T-cell (primary cell): ENCODE results near the gene RERG. TPM values are rescaled to one million over a fixed set of nuclear protein-coding genes. Genes with fewer than 3 reads are reported as not detected.
"Not testable (repeated sequence)": the region's sequence is repeated elsewhere in the genome, so short reads cannot be mapped to it uniquely, and the experiment has no call there.

Source experiments
- ATAC-seq, 4 experiments: fragments of 200-7000 bp in 3 of 4; fragments of 150-1000 bp in 1 of 4; cut with Tn5 transposase; replicated peaks in 1 of 4; 1 replicate in 3 of 4; 2 replicates in 1 of 4; pipeline ENCODE4 v1.10.0; 2021; ENCODE audit warnings: moderate library complexity in 3 of 4, mild to moderate bottlenecking in 2 of 4, moderate number of reproducible peaks in 1 of 4
- CTCF ChIA-PET, 2 donors: fragments of 300-600 bp; sonication (Branson Sonifier 250); formaldehyde crosslinking; loops; one replicate each; lab custom pipeline; 2022; ENCODE audit warnings: antibody characterized with exemption in 2 of 2; lab: Charles Lee
- POLR2A ChIA-PET, 2 donors: fragments of 300-600 bp; sonication (Branson Sonifier 250); formaldehyde crosslinking; loops; one replicate each; lab custom pipeline; 2022; ENCODE audit warnings: antibody characterized with exemption in 2 of 2; lab: Charles Lee
- DNase-seq, 35 experiments: peaks; one replicate each; pipeline versions ENCODE4 v3.0.0 to v3.0.0-alpha.2; 2013 to 2023
- H3K27ac ChIP-seq: one replicate; pipeline ENCODE4 v1.5.1; 2013; ENCODE audit warnings: low read length
- H3K27me3 ChIP-seq, 2 experiments: replicated peaks in 1 of 2; 1 replicate in 1 of 2; 2 replicates in 1 of 2; pipeline versions ENCODE4 v1.6.1 to v1.7.0; 2013; ENCODE audit warnings: low read length in 1 of 2, mixed read lengths in 1 of 2; ENCODE audit not compliant: control insufficient read depth in 2 of 2, insufficient read depth in 2 of 2; ENCODE audit errors: extremely low read depth in 1 of 2
- H3K36me3 ChIP-seq, 2 donors: 1 replicate in 1 of 2; 2 replicates in 1 of 2; pipeline versions ENCODE4 v1.6.1 to v1.7.0; 2013; ENCODE audit warnings: low read length in 1 of 2; ENCODE audit not compliant: control insufficient read depth in 2 of 2, insufficient read depth in 1 of 2; ENCODE audit errors: extremely low read depth in 1 of 2
- H3K4me1 ChIP-seq, 2 experiments: 1 replicate in 1 of 2; 2 replicates in 1 of 2; pipeline versions ENCODE4 v1.6.1 to v1.7.0; 2013; ENCODE audit warnings: low read length in 2 of 2, mixed read lengths in 1 of 2; ENCODE audit not compliant: insufficient read depth in 2 of 2, control insufficient read depth in 1 of 2; ENCODE audit errors: extremely low read depth in 1 of 2
- H3K4me3 ChIP-seq, 2 donors: 1 replicate in 1 of 2; 2 replicates in 1 of 2; pipeline versions ENCODE4 v1.5.1 to v1.7.0; 2013; ENCODE audit warnings: mild to moderate bottlenecking in 2 of 2, low read length in 1 of 2, moderate library complexity in 1 of 2; ENCODE audit not compliant: control insufficient read depth in 1 of 2; ENCODE audit errors: extremely low read depth in 1 of 2
- H3K9me3 ChIP-seq: 2 replicates; pipeline ENCODE4 v1.7.0; 2013
- H3K27ac Mint-ChIP-seq, 2 donors: one replicate each; pipeline ENCODE4 v1.8.0; 2020 to 2021; ENCODE audit warnings: mild to moderate bottlenecking in 2 of 2, mixed read lengths in 2 of 2
- H3K27me3 Mint-ChIP-seq, 2 donors: one replicate each; pipeline ENCODE4 v1.8.0; 2021 to 2022; ENCODE audit warnings: mixed read lengths in 2 of 2
- H3K36me3 Mint-ChIP-seq: one replicate; pipeline ENCODE4 v1.8.0; 2021; ENCODE audit warnings: mixed read lengths
- H3K4me1 Mint-ChIP-seq, 3 donors: one replicate each; pipeline ENCODE4 v1.8.0; 2020 to 2022; ENCODE audit warnings: mixed read lengths in 3 of 3, mild to moderate bottlenecking in 1 of 3
- H3K4me3 Mint-ChIP-seq, 3 donors: one replicate each; pipeline ENCODE4 v1.8.0; 2020 to 2022; ENCODE audit warnings: mild to moderate bottlenecking in 3 of 3, mixed read lengths in 3 of 3, moderate library complexity in 3 of 3
- H3K9me3 Mint-ChIP-seq, 3 donors: one replicate each; pipeline ENCODE4 v1.8.0; 2020 to 2022; ENCODE audit warnings: mixed read lengths in 3 of 3
- WGBS: methylation state at CpG from one replicate; pipeline ENCODE4 v1.1.5; 2013; ENCODE audit warnings: missing lambda C conversion rate; ENCODE audit not compliant: insufficient coverage; 5-methylcytosine and 5-hydroxymethylcytosine counted together
- total RNA-seq, 35 experiments: library from RNA in 6 of 35; stranded (reverse) in 6 of 35; fragments of 120-200 nt in 1 of 35; gene quantifications; one replicate each; pipeline versions ENCODE4 v1.2.1 to v1.2.4 and lab custom pipeline; 2013 to 2026

The RERG gene
- total RNA-seq, 5 donors from 2014 or later (not counting 1 experiment from before 2014, with no cell fraction given): 0.20 to 0.60 TPM; not detected in 3

DNA sequence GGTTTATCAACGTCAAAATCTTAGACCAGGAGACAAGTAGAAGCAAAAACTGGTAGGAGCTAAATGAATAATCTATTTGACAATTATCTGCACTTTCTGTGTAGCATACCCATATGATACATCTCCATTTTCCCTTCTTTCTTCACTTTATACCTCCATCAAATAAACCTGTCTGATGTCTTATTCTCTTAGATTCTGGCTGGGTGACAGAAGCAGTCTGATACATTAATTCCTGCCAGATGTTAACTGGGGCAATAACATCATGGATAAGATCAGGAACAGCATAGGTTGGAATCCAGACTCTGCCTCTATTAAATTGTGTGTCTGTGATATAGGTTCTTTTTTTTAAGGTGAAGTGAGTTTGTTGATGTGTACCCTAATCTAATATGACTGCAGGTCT is 11.7 kb upstream of the RERG start:
- peaks cover 0 to 3% of the 10 kb centered on the region in 2 experiments for H3K27me3 ChIP-seq
- no CpG with 5 or more reads among the region's 1 CpG for WGBS
- no peak overlapping the region for H3K4me3 ChIP-seq
- Mint-ChIP-seq H3K27me3 (peaks cover 22 to 25% of the 10 kb centered on the region in 2 donors), H3K27ac (no peak overlapping the region), H3K4me3 (no peak overlapping the region), H3K36me3 (no peaks in the 10 kb centered on the region), H3K4me1 (no peaks in the 10 kb centered on the region), H3K9me3 (no peaks in the 10 kb centered on the region)
- ChIA-PET CTCF (interaction anchor here (0.6 to 4.1 kb wide), 2 partner anchors 13 to 43 kb away, joined by 3 to 16 read pairs; partner anchors contain the start of gene RERG (in 1 of the 2)), POLR2A (no interaction called here)
- DNase-seq (no peak), ATAC-seq (no peak)
- no peaks in the 10 kb centered on the region for H3K9me3 ChIP-seq
- H3K4me1 ChIP-seq: no peaks in the 10 kb centered on the region
- no peak overlapping the region for H3K27ac ChIP-seq
- H3K36me3 ChIP-seq: no peaks in the 10 kb centered on the region

DNA sequence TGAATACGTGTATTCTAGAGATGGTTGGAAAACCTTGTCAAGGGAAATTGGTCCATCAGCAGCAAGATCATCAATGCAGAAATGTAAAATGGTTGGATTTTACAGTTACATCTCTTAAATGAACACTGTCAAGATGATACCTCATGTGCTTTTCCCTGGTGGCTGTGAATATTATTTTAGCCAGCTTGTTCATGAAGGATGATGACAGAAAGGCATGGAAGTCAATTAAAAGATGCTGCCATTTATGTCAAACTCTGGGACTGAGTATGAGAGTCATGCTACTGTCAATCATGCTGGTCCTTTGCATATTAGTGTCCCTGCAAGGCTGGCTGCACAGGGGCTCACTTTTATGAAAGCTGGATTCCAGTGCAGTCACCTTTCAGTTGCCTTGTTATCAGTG is 10.3 kb upstream of the RERG start:
- ChIA-PET POLR2A (no interaction called here), CTCF (interaction anchor here (1.1 to 4.1 kb wide), 2 partner anchors 11 kb away, joined by 3 to 16 read pairs; partner anchors contain the start of gene RERG (in 1 of the 2))
- H3K27ac ChIP-seq: no peak overlapping the region
- no peaks in the 10 kb centered on the region for H3K9me3 Mint-ChIP-seq
- H3K36me3 Mint-ChIP-seq: no peaks in the 10 kb centered on the region
- no peaks in the 10 kb centered on the region for H3K4me1 Mint-ChIP-seq
- H3K4me1 ChIP-seq: no peaks in the 10 kb centered on the region
- no peaks in the 10 kb centered on the region for H3K9me3 ChIP-seq
- peaks cover 23 to 29% of the 10 kb centered on the region in 2 donors for H3K27me3 Mint-ChIP-seq
- no peaks in the 10 kb centered on the region for H3K36me3 ChIP-seq
- 80% methylated on average over 1 of the region's 1 CpG for WGBS
- no peak overlapping the region for H3K4me3 Mint-ChIP-seq
- ATAC-seq (no peak), DNase-seq (no peak)
- H3K27me3 ChIP-seq: peaks cover 0 to 3% of the 10 kb centered on the region in 2 experiments
- H3K4me3 ChIP-seq: no peak overlapping the region
- no peak overlapping the region for H3K27ac Mint-ChIP-seq

DNA sequence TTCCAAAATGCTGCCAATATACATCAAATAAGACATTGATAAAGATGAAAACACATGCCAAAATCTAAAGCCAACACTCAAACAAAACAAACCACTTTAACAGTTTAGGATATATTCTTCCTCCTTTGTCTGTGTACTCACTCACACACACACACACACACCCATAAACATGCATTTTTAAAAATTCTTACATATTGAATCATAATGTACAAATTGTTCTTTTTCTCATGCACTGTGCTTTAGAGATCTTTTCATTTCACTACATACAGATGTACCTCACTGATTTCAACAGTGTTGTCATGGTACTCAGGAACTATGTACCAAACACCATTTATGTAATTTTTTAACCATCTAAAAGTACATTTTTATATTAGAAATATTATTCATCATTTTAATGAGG is 9.5 kb upstream of the RERG start:
- H3K4me3 ChIP-seq: no peak overlapping the region
- ATAC-seq (no peak), DNase-seq (no peak)
- Mint-ChIP-seq H3K9me3 (no peaks in the 10 kb centered on the region), H3K4me1 (no peaks in the 10 kb centered on the region), H3K4me3 (no peak overlapping the region), H3K36me3 (no peaks in the 10 kb centered on the region), H3K27me3 (peaks cover 20 to 23% of the 10 kb centered on the region in 2 donors), H3K27ac (no peak overlapping the region)
- no peaks in the 10 kb centered on the region for H3K4me1 ChIP-seq
- peaks cover 0 to under 1% of the 10 kb centered on the region in 2 experiments for H3K27me3 ChIP-seq
- no peaks in the 10 kb centered on the region for H3K36me3 ChIP-seq
- POLR2A ChIA-PET: no interaction called here
- CTCF ChIA-PET: interaction anchor here (1.1 to 4.1 kb wide), 2 partner anchors 10 to 11 kb away, joined by 3 to 16 read pairs; partner anchors contain the start of gene RERG (in 1 of the 2)
- no peaks in the 10 kb centered on the region for H3K9me3 ChIP-seq
- no peak overlapping the region for H3K27ac ChIP-seq

DNA sequence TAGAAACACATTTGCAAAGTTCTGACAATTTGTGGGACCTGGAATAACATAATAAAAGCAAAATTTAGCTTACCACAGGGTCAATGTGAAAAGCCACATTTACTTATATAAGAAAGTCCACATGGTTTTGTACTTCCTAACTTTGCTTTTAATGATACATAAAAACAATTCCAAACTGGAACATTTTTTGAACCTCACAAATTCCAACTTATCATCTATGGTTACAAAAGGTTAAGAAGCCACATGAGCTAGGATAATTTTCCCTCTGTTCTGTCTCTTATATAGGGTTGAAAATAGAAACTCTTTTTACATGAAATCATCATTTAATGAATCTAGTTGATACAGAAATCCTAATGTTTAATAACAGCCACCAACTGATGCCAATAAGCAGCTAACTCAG is 8.9 kb upstream of the RERG start:
- no peaks in the 10 kb centered on the region for H3K9me3 Mint-ChIP-seq
- H3K4me1 Mint-ChIP-seq: no peaks in the 10 kb centered on the region
- no peaks in the 10 kb centered on the region for H3K36me3 Mint-ChIP-seq
- Histone ChIP-seq H3K27me3 (peaks cover 0 to 4% of the 10 kb centered on the region in 2 experiments), H3K36me3 (no peaks in the 10 kb centered on the region), H3K4me1 (no peaks in the 10 kb centered on the region), H3K9me3 (no peaks in the 10 kb centered on the region), H3K4me3 (no peak overlapping the region), H3K27ac (no peak overlapping the region)
- H3K27ac Mint-ChIP-seq: no peak overlapping the region
- ATAC-seq (no peak), DNase-seq (no peak)
- POLR2A ChIA-PET: no interaction called here
- CTCF ChIA-PET: interaction anchor here in 1 of 2 donors (4.1 kb wide), 1 partner anchor 10 kb away, joined by 16 read pairs; the partner anchor contains the start of gene RERG
- H3K27me3 Mint-ChIP-seq: peaks cover 25 to 28% of the 10 kb centered on the region in 2 donors
- no peak overlapping the region for H3K4me3 Mint-ChIP-seq

DNA sequence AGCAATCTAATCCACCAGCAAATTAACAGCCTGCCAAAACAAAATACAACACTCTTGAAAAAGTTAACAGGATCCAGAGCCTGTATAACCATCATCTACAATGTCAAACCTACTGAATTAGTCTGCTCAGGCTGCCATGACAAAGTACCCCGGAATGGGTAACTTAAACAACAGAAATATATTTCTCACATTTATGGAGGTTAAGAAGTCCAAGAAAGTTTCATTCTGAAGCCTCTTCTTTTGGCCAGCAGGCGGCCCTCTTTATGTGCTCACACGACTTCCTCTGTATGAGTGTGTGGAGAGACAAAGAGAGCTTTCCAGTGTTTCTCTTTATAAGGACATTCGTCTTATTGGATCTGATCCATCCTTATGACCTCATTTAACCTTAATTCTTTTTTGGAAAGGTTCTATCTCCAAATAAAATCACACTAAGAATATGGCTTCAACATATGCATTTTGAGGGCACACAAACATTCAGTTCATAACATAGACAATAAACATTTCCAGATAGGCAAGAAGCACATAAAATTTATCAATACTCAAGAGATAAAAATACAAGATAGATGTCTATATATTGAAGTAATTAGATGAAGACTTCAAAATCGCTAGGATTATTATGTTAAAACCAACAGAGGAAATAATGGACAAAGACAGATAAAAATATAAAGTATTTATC is 5.9 kb upstream of the RERG start:
- Histone ChIP-seq H3K27me3 (peaks cover 0 to 6% of the 10 kb centered on the region in 2 experiments), H3K9me3 (no peaks in the 10 kb centered on the region), H3K27ac (no peak overlapping the region), H3K36me3 (no peaks in the 10 kb centered on the region), H3K4me3 (no peak overlapping the region), H3K4me1 (no peaks in the 10 kb centered on the region)
- H3K36me3 Mint-ChIP-seq: no peaks in the 10 kb centered on the region
- no peak overlapping the region for H3K4me3 Mint-ChIP-seq
- H3K27me3 Mint-ChIP-seq: peaks cover 32 to 43% of the 10 kb centered on the region in 2 donors
- DNase-seq (peak in 19 of 35 experiments; percentile 2 to 37 (median 11)), ATAC-seq (peak in 1 of 4 experiments; percentile 37)
- peaks cover 0 to under 1% (median under 1%) of the 10 kb centered on the region in 3 donors for H3K4me1 Mint-ChIP-seq
- no peak overlapping the region for H3K27ac Mint-ChIP-seq
- H3K9me3 Mint-ChIP-seq: no peaks in the 10 kb centered on the region
- ChIA-PET CTCF (interaction anchor here in 1 of 2 donors (1.5 kb wide), 1 partner anchor 8 kb away, joined by 4 read pairs; no protein-coding TSS in a partner anchor), POLR2A (no interaction called here)
- WGBS: no CpG with 5 or more reads among the region's 5 CpGs

DNA sequence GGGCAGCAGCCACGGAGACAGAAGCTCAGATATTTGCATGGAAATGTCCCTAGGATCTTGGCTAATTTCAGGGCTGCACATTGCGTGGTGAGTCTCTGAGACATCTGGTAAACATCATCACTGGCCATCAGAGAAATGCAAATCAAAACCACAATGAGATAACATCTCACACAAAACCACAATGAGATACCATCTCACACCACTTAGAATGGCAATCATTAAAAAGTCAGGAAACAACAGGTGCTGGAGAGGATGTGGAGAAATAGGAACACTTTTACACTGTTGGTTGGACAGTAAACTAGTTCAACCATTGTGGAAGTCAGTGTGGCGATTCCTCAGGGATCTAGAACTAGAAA is 4.6 kb upstream of the RERG start:
- POLR2A ChIA-PET, H3K27me3 ChIP-seq, H3K9me3 ChIP-seq, H3K9me3 Mint-ChIP-seq, H3K27ac Mint-ChIP-seq, H3K4me1 ChIP-seq, DNase-seq, H3K4me3 ChIP-seq, H3K36me3 Mint-ChIP-seq, H3K27ac ChIP-seq, H3K4me3 Mint-ChIP-seq, ATAC-seq, H3K36me3 ChIP-seq: not testable (repeated sequence)
- whole genome bisulfite sequencing: 50% methylated on average over 2 of the region's 3 CpGs
- CTCF ChIA-PET: interaction anchor here in 1 of 2 donors (0.6 kb wide), 1 partner anchor 11 kb away, joined by 3 read pairs; no protein-coding TSS in a partner anchor
- peaks cover 6 to 12% (median 11%) of the 10 kb centered on the region in 3 donors for H3K4me1 Mint-ChIP-seq
- H3K27me3 Mint-ChIP-seq: peaks cover 32 to 49% of the 10 kb centered on the region in 2 donors
